Spleen (tissue), 11 donors: Measurements from ENCODE around the gene TRIM66. TPM values are rescaled to one million over a fixed set of nuclear protein-coding genes. Genes with fewer than 3 reads are reported as not detected.
A peak's percentile ranks its signal among the peaks of the same experiment; 100 is the strongest.

Source experiments
- DNase-seq: peaks from one replicate; pipeline ENCODE4 v3.0.0-alpha.2; 2020
- H3K27ac ChIP-seq, 8 donors: fragments of 200-600 bp; sonication (generic) in 7 of 8; 1 replicate in 4 of 8; 2 replicates in 4 of 8; pipeline versions ENCODE4 v1.5.0 to v1.8.0; 2016 to 2021; ENCODE audit warnings: inconsistent platforms in 4 of 8, mild to moderate bottlenecking in 4 of 8, moderate library complexity in 1 of 8
- H3K27me3 ChIP-seq, 7 donors: fragments of 200-600 bp; sonication (generic) in 6 of 7; replicated peaks in 1 of 7; 1 replicate in 4 of 7; 2 replicates in 3 of 7; pipeline versions ENCODE4 v1.5.0 to v1.8.0; 2016 to 2021; ENCODE audit warnings: inconsistent platforms in 3 of 7, mild to moderate bottlenecking in 1 of 7
- H3K36me3 ChIP-seq, 6 donors: fragments of 200-600 bp; sonication (generic) in 5 of 6; 1 replicate in 4 of 6; 2 replicates in 2 of 6; pipeline versions ENCODE4 v1.5.0 to v1.8.0; 2016 to 2021; ENCODE audit warnings: inconsistent platforms in 2 of 6
- H3K4me1 ChIP-seq, 6 donors: fragments of 200-600 bp; sonication (generic) in 5 of 6; 1 replicate in 3 of 6; 2 replicates in 3 of 6; pipeline versions ENCODE4 v1.5.0 to v1.8.0; 2016 to 2021; ENCODE audit warnings: inconsistent platforms in 3 of 6
- H3K4me3 ChIP-seq, 8 donors: fragments of 200-600 bp; sonication (generic) in 7 of 8; 1 replicate in 4 of 8; 2 replicates in 4 of 8; pipeline versions ENCODE4 v1.5.0 to v1.8.0; 2016 to 2021; ENCODE audit warnings: inconsistent platforms in 4 of 8, mild to moderate bottlenecking in 4 of 8, moderate library complexity in 2 of 8
- H3K9me3 ChIP-seq, 8 donors: fragments of 200-600 bp; sonication (generic) in 7 of 8; 1 replicate in 4 of 8; 2 replicates in 4 of 8; pipeline versions ENCODE4 v1.5.0 to v1.8.0; 2016 to 2021; ENCODE audit warnings: inconsistent platforms in 4 of 8
- CTCF ChIP-seq, 11 experiments: fragments of 200-600 bp in 7 of 11; fragments of 450-650 bp in 4 of 11; sonication (generic) in 4 of 11; IDR thresholded peaks in 8 of 11; conservative IDR thresholded peaks in 3 of 11; 1 replicate in 7 of 11; 2 replicates in 4 of 11; pipeline versions ENCODE4 v1.4.0 to v1.8.0; 2016 to 2021; ENCODE audit warnings: antibody characterized with exemption in 11 of 11, inconsistent platforms in 4 of 11, mild to moderate bottlenecking in 1 of 11
- POLR2A ChIP-seq, 3 donors: fragments of 450-650 bp; IDR thresholded peaks; one replicate each; pipeline ENCODE4 v1.5.1; 2017; ENCODE audit warnings: antibody characterized with exemption in 3 of 3, mild to moderate bottlenecking in 1 of 3
- POLR2AphosphoS5 ChIP-seq, 3 donors: sonication (generic); formaldehyde crosslinking; IDR thresholded peaks; one replicate each; pipeline ENCODE4 v1.5.1; 2017; ENCODE audit warnings: antibody characterized with exemption in 3 of 3
- WGBS, 5 donors: extraction: QIAGEN DNeasy Blood & Tissue Kit in 3 of 5; methylation state at CpG; one replicate each; pipeline versions ENCODE4 v1.1.5 to v1.1.7; 2013 to 2018; 5-methylcytosine and 5-hydroxymethylcytosine counted together
- intact Hi-C: fragments of 100-400 bp; cut with DNase I; formaldehyde crosslinking; loops from one replicate; pipeline ENCODE4 v1.15.0; 2023; ENCODE audit warnings: low total_unique reads
- polyA plus RNA-seq, 3 donors: library from polyadenylated mRNA; stranded (reverse); fragments of 200-250 nt; gene quantifications; one replicate each; pipeline ENCODE4 v1.2.1, GENCODE V29; 2013
- total RNA-seq, 7 donors: library from RNA; depleted of rRNA in 3 of 7; stranded (reverse); fragments of >200 nt in 3 of 7; fragmentation: NEBNext Ultra II Directional in 4 of 7; extraction: Animal tissue kit (Norgen Biotek cat#: 25700) in 4 of 7; gene quantifications; one replicate each; pipeline versions ENCODE4 v1.1.0 to v1.2.1, GENCODE V29; 2016 to 2021
- donor health status: healthy with polysubstance abuse.
- donor health status: DM: no; HTN: no; CAD: no; lungs with moderate emphysema.
- donor health status: DM: no; HTN: no; CAD: no.
- donor health status: Bipolar disorder and iron deficiency.
- donor health status: healthy.
- donor health status: DM: no; HTN: no; CAD: no.
- donor health status: DM: yes; HTN: yes; CAD: no.

Gene TRIM66
- total and polyA plus RNA-seq, 10 donors = 0.86 to 22.8 (median 10.3) TPM

GRCh38 chr11:8720868-8721608, 38.6 kb upstream of the TRIM66 start:
- WGBS, 5 donors = 53 to 75% (median 70%) methylated on average over 4 to 5 of the region's 5 CpGs
- TF ChIP-seq POLR2AphosphoS5 (IDR thresholded peaks at IDR 0.05) (no peak), CTCF (IDR thresholded peaks at IDR 0.05 in 8 of 11, conservative IDR thresholded peaks at IDR 0.05 in 3 of 11) (no peak), POLR2A (IDR thresholded peaks at IDR 0.05) (no peak)
- H3K4me1 ChIP-seq = peaks cover 19 to 88% (median 44%) of the 10 kb centered on the region in 6 donors
- no peak for DNase-seq
- H3K9me3 ChIP-seq = no peaks in the 10 kb centered on the region
- peaks cover 0 to 29% (median 0%) of the 10 kb centered on the region in 6 donors for H3K36me3 ChIP-seq
- H3K27me3 ChIP-seq = no peaks in the 10 kb centered on the region
- no peak overlapping the region for H3K4me3 ChIP-seq
- H3K27ac ChIP-seq = peak overlapping the region in 6 of 8 donors; percentile 50 to 83 (median 58)
- intact Hi-C loops = no loop called here

GRCh38 chr11:8720352-8720751, 37.9 kb upstream of the TRIM66 start:
- H3K27ac ChIP-seq = peak overlapping the region in 7 of 8 donors; percentile 33 to 83 (median 55)
- intact Hi-C loops = no loop called here
- 46 to 70% (median 64%) methylated on average over 3 of the region's 3 CpGs for WGBS, 5 donors
- H3K27me3 ChIP-seq = no peaks in the 10 kb centered on the region
- H3K36me3 ChIP-seq = peaks cover 0 to 29% (median 0%) of the 10 kb centered on the region in 6 donors
- TF ChIP-seq POLR2A (IDR thresholded peaks at IDR 0.05) (no peak), POLR2AphosphoS5 (IDR thresholded peaks at IDR 0.05) (no peak), CTCF (IDR thresholded peaks at IDR 0.05 in 8 of 11, conservative IDR thresholded peaks at IDR 0.05 in 3 of 11) (no peak)
- no peak for DNase-seq
- H3K4me1 ChIP-seq = peaks cover 20 to 95% (median 50%) of the 10 kb centered on the region in 6 donors
- no peak overlapping the region for H3K4me3 ChIP-seq
- H3K9me3 ChIP-seq = no peaks in the 10 kb centered on the region

GRCh38 chr11:8719721-8720120, 37.3 kb upstream of the TRIM66 start:
- no peak overlapping the region for H3K4me3 ChIP-seq
- H3K9me3 ChIP-seq = no peaks in the 10 kb centered on the region
- 54 to 77% (median 70%) methylated on average over 3 of the region's 3 CpGs for WGBS, 5 donors
- no peaks in the 10 kb centered on the region for H3K27me3 ChIP-seq
- TF ChIP-seq CTCF (IDR thresholded peaks at IDR 0.05 in 8 of 11, conservative IDR thresholded peaks at IDR 0.05 in 3 of 11) (no peak), POLR2AphosphoS5 (IDR thresholded peaks at IDR 0.05) (no peak), POLR2A (IDR thresholded peaks at IDR 0.05) (no peak)
- DNase-seq = no peak
- H3K27ac ChIP-seq = peak overlapping the region in 7 of 8 donors; percentile 45 to 83 (median 55)
- H3K4me1 ChIP-seq = peaks cover 20 to 98% (median 55%) of the 10 kb centered on the region in 6 donors
- intact Hi-C loops = no loop called here
- H3K36me3 ChIP-seq = peaks cover 0 to 30% (median 0%) of the 10 kb centered on the region in 6 donors

- DNase-seq = no peak
- peaks cover 0 to 30% (median 0%) of the 10 kb centered on the region in 6 donors for H3K36me3 ChIP-seq
- peaks cover 20 to 95% (median 54%) of the 10 kb centered on the region in 6 donors for H3K4me1 ChIP-seq
- intact Hi-C loops = no loop called here
- no peak overlapping the region for H3K4me3 ChIP-seq
- TF ChIP-seq POLR2AphosphoS5 (IDR thresholded peaks at IDR 0.05) (peak in 1 of 3 donors; percentile 52), CTCF (IDR thresholded peaks at IDR 0.05 in 8 of 11, conservative IDR thresholded peaks at IDR 0.05 in 3 of 11) (no peak)
- 46 to 67% (median 65%) methylated on average over 4 of the region's 4 CpGs for WGBS, 5 donors
- H3K27me3 ChIP-seq = no peaks in the 10 kb centered on the region
- peak overlapping the region in 7 of 8 donors; percentile 50 to 83 (median 69) for H3K27ac ChIP-seq
- H3K9me3 ChIP-seq = no peaks in the 10 kb centered on the region
Observed at GRCh38 chr11:8719211-8719649, 36.8 kb upstream of the TRIM66 start.
